ENCODE data around the gene HS3ST3B1. TPM values are rescaled to one million over a fixed set of nuclear protein-coding genes. Genes with fewer than 3 reads are reported as not detected.

The HS3ST3B1 gene
- total and polyA plus RNA-seq, 2 experiments from 2014 or later: 8.1 to 17.7 TPM

GRCh38 chr17:14282726-14283125, 18.2 kb upstream of the HS3ST3B1 start (continued):
- TF ChIP-seq STAT1 (IDR thresholded peaks at IDR 0.05; ENCODE audit: unreplicated experiment) (no peak), ETS1 (IDR thresholded peaks at IDR 0.05) (no peak)

- no peaks in the 10 kb centered on the region for H3K79me2 ChIP-seq (replicated peaks; ENCODE audit: insufficient read depth)
- Mint-ChIP-seq H3K27me3 (ENCODE audit: insufficient read depth, low read depth, poor library complexity) (no peaks in the 10 kb centered on the region), H3K9me3 (peaks cover 17% of the 10 kb centered on the region), H3K4me1 (no peaks in the 10 kb centered on the region), H3K4me3 (no peak overlapping the region), H3K27ac (no peak overlapping the region), H3K36me3 (ENCODE audit: low read depth) (peaks cover 6% of the 10 kb centered on the region; the same call in 2 of the 3 replicates)
- H3K27ac ChIP-seq (ENCODE audit: low read depth): no peak overlapping the region
- H3K4me2 ChIP-seq: no peak overlapping the region
- no peaks in the 10 kb centered on the region; the same call in 1 of the 2 replicates for H3K36me3 ChIP-seq (ENCODE audit: insufficient read depth)
- H3K9me2 ChIP-seq (ENCODE audit: insufficient read depth): no peaks in the 10 kb centered on the region
- DNase-seq (ENCODE audit: low spot score): no peak
- no peak overlapping the region for H3K4me3 ChIP-seq
- no peaks in the 10 kb centered on the region for H3K4me1 ChIP-seq (ENCODE audit: insufficient read depth)
- ATAC-seq: no peak
- H3F3A ChIP-seq (replicated peaks; ENCODE audit: low read depth): no peaks in the 10 kb centered on the region
- H2AFZ ChIP-seq: no peak overlapping the region
- no peaks in the 10 kb centered on the region for H4K20me1 ChIP-seq (replicated peaks; ENCODE audit: insufficient read depth)
- peaks cover 9% of the 10 kb centered on the region for H3K27me3 ChIP-seq (ENCODE audit: insufficient read depth)
- TF ChIP-seq, protein P1, sequence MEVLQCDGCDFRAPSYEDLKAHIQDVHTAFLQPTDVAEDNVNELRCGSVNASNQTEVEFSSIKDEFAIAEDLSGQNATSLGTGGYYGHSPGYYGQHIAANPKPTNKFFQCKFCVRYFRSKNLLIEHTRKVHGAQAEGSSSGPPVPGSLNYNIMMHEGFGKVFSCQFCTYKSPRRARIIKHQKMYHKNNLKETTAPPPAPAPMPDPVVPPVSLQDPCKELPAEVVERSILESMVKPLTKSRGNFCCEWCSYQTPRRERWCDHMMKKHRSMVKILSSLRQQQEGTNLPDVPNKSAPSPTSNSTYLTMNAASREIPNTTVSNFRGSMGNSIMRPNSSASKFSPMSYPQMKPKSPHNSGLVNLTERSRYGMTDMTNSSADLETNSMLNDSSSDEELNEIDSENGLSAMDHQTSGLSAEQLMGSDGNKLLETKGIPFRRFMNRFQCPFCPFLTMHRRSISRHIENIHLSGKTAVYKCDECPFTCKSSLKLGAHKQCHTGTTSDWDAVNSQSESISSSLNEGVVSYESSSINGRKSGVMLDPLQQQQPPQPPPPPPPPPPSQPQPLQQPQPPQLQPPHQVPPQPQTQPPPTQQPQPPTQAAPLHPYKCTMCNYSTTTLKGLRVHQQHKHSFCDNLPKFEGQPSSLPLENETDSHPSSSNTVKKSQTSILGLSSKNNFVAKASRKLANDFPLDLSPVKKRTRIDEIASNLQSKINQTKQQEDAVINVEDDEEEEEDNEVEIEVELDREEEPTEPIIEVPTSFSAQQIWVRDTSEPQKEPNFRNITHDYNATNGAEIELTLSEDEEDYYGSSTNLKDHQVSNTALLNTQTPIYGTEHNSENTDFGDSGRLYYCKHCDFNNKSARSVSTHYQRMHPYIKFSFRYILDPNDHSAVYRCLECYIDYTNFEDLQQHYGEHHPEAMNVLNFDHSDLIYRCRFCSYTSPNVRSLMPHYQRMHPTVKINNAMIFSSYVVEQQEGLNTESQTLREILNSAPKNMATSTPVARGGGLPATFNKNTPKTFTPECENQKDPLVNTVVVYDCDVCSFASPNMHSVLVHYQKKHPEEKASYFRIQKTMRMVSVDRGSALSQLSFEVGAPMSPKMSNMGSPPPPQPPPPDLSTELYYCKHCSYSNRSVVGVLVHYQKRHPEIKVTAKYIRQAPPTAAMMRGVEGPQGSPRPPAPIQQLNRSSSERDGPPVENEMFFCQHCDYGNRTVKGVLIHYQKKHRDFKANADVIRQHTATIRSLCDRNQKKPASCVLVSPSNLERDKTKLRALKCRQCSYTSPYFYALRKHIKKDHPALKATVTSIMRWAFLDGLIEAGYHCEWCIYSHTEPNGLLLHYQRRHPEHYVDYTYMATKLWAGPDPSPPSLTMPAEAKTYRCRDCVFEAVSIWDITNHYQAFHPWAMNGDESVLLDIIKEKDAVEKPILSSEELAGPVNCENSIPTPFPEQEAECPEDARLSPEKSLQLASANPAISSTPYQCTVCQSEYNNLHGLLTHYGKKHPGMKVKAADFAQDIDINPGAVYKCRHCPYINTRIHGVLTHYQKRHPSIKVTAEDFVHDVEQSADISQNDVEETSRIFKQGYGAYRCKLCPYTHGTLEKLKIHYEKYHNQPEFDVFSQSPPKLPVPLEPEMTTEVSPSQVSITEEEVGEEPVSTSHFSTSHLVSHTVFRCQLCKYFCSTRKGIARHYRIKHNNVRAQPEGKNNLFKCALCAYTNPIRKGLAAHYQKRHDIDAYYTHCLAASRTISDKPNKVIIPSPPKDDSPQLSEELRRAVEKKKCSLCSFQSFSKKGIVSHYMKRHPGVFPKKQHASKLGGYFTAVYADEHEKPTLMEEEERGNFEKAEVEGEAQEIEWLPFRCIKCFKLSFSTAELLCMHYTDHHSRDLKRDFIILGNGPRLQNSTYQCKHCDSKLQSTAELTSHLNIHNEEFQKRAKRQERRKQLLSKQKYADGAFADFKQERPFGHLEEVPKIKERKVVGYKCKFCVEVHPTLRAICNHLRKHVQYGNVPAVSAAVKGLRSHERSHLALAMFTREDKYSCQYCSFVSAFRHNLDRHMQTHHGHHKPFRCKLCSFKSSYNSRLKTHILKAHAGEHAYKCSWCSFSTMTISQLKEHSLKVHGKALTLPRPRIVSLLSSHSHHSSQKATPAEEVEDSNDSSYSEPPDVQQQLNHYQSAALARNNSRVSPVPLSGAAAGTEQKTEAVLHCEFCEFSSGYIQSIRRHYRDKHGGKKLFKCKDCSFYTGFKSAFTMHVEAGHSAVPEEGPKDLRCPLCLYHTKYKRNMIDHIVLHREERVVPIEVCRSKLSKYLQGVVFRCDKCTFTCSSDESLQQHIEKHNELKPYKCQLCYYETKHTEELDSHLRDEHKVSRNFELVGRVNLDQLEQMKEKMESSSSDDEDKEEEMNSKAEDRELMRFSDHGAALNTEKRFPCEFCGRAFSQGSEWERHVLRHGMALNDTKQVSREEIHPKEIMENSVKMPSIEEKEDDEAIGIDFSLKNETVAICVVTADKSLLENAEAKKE (CRISPR knock-in tag; IDR thresholded peaks at IDR 0.05): no peak
- TF ChIP-seq NANOG (IDR thresholded peaks at IDR 0.05; ENCODE audit: borderline replicate concordance) (no peak), STAT1 (IDR thresholded peaks at IDR 0.05; ENCODE audit: unreplicated experiment) (no peak), ZNF114 (CRISPR knock-in tag; IDR thresholded peaks at IDR 0.05) (no peak), JUNB (IDR thresholded peaks at IDR 0.05; ENCODE audit: unreplicated experiment) (no peak), REST (IDR thresholded peaks at IDR 0.05; ENCODE audit: unreplicated experiment) (no peak), EZH2 (IDR thresholded peaks at IDR 0.05; ENCODE audit: low read depth, unreplicated experiment) (no peak), CREB1 (CRISPR knock-in tag; IDR thresholded peaks at IDR 0.05; ENCODE audit: low read depth) (no peak), EZH2phosphoT487 (IDR thresholded peaks at IDR 0.05; ENCODE audit: unreplicated experiment) (no peak), POLR2AphosphoS5 (IDR thresholded peaks at IDR 0.05; ENCODE audit: low read depth) (no peak), ETS1 (IDR thresholded peaks at IDR 0.05) (no peak)
- TF ChIP-seq, protein P2, sequence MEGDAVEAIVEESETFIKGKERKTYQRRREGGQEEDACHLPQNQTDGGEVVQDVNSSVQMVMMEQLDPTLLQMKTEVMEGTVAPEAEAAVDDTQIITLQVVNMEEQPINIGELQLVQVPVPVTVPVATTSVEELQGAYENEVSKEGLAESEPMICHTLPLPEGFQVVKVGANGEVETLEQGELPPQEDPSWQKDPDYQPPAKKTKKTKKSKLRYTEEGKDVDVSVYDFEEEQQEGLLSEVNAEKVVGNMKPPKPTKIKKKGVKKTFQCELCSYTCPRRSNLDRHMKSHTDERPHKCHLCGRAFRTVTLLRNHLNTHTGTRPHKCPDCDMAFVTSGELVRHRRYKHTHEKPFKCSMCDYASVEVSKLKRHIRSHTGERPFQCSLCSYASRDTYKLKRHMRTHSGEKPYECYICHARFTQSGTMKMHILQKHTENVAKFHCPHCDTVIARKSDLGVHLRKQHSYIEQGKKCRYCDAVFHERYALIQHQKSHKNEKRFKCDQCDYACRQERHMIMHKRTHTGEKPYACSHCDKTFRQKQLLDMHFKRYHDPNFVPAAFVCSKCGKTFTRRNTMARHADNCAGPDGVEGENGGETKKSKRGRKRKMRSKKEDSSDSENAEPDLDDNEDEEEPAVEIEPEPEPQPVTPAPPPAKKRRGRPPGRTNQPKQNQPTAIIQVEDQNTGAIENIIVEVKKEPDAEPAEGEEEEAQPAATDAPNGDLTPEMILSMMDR (conservative IDR thresholded peaks at IDR 0.05; ENCODE audit: low read depth in 2 of 2): no peak
Measured at GRCh38 chr17:14289162-14289561, 11.7 kb upstream of the HS3ST3B1 start.
